OCI-LY7 (cell line): ENCODE measurements around the gene ARHGAP6.

Source experiments
- CTCF ChIP-seq: fragments of 200-600 bp; sonication (generic); conservative IDR thresholded peaks from 2 replicates; pipeline ENCODE4 v1.5.1; 2014; ENCODE audit warnings: mild to moderate bottlenecking, antibody characterized with exemption, low read length, moderate library complexity, mixed read lengths
- EZH2phosphoT487 ChIP-seq: fragments of 200-600 bp; sonication (generic); IDR thresholded peaks from 2 replicates; pipeline ENCODE4 v1.6.1; 2018; ENCODE audit warnings: low read depth, borderline replicate concordance, mild to moderate bottlenecking, mixed run types, antibody characterized with exemption, low read length, moderate library complexity, mixed read lengths

- no peak for TF ChIP-seq CTCF
- no peak for TF ChIP-seq EZH2phosphoT487
Observed at GRCh38 chrX:11530621-11531020, 135.1 kb downstream of the ARHGAP6 start.
